GM13977 (cell line): Measurements from ENCODE around the gene MTMR3.

Source experiments
- DNase-seq: peaks from one replicate; pipeline ENCODE4 v3.0.0; 2012; ENCODE audit warnings: low spot score
- in situ Hi-C: fragments of 300-500 bp; cut with MboI; formaldehyde crosslinking; loops from one replicate; pipeline ENCODE4 v1.12.0; 2022; ENCODE audit warnings: low sequenced_read_pairs, low pct_unique_long_range_greater_than_20kb, mixed read lengths, inconsistent platforms; ENCODE audit not compliant: unreplicated experiment
- TF ChIP-seq, protein P1 (sequence below): IDR thresholded peaks from 2 replicates; pipeline ENCODE4 v1.5.1; 2012; ENCODE audit warnings: mild to moderate bottlenecking, control low read depth; ENCODE audit not compliant: insufficient read depth; ENCODE audit errors: extremely low read depth, missing control alignments

MTMR3 gene

DNA sequence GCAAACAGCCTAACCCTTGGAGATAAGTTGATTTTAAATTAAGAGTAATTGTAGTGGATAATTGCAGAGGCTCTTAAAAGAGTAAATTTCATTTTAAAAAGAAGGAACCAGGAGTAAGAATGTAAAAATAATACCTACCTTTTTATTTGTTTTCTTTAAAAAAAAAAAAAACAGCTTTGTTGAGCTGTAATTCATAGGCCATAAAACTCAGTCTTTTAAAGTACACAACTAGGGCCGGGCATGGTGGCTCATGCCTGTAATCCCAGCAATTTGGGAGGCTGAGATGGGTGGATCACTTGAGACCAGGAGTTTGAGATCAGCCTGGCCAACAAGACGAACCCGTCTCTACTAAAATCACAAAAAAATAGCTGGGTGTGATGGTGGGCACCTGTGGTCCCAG lies 42.4 kb downstream of the MTMR3 start:
- TF ChIP-seq, protein P1, sequence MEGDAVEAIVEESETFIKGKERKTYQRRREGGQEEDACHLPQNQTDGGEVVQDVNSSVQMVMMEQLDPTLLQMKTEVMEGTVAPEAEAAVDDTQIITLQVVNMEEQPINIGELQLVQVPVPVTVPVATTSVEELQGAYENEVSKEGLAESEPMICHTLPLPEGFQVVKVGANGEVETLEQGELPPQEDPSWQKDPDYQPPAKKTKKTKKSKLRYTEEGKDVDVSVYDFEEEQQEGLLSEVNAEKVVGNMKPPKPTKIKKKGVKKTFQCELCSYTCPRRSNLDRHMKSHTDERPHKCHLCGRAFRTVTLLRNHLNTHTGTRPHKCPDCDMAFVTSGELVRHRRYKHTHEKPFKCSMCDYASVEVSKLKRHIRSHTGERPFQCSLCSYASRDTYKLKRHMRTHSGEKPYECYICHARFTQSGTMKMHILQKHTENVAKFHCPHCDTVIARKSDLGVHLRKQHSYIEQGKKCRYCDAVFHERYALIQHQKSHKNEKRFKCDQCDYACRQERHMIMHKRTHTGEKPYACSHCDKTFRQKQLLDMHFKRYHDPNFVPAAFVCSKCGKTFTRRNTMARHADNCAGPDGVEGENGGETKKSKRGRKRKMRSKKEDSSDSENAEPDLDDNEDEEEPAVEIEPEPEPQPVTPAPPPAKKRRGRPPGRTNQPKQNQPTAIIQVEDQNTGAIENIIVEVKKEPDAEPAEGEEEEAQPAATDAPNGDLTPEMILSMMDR: no peak
- in situ Hi-C loops: no loop called here
- no peak for DNase-seq

DNA sequence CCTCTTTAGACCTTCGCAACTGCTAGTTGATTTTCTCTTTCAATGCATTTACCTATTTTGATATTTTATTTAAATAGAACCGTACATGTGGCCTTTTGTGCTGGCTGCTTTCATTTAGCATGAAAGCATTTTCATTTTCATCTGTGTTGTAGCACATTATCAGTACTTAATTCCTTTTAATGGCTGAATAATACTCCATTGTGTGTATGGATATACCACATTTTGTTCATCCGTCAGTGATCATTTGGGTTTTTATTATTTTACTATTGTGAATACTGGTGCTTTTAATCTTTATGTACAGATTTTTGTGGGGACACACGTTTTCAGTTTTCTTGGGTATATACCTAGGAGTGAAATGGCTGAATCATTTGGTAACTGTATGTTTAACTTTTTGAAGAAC lies 43.1 kb downstream of the MTMR3 start:
- no peak for DNase-seq
- TF ChIP-seq, protein P1: no peak
- in situ Hi-C loops: no loop called here

DNA sequence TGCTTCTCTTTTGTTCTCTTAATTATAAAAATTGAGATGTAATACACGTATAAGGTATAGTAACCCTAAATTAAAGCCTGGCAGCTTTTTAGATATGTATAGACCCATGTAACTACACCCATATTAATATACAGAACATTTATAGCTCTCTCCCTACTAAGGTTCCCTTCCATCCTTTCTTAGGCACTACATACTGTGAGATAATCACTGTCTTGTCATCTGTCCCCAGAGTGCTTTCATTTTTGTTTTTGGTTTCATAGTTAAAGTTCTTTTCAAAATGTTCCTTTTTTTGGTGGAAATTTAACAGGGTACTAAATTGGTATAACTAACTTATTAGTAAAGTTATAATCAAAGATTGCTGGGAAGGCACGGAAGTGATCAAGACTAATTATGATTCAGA lies 49.2 kb downstream of the MTMR3 start:
- TF ChIP-seq, protein P1: no peak
- in situ Hi-C loops: no loop called here
- DNase-seq: no peak

DNA sequence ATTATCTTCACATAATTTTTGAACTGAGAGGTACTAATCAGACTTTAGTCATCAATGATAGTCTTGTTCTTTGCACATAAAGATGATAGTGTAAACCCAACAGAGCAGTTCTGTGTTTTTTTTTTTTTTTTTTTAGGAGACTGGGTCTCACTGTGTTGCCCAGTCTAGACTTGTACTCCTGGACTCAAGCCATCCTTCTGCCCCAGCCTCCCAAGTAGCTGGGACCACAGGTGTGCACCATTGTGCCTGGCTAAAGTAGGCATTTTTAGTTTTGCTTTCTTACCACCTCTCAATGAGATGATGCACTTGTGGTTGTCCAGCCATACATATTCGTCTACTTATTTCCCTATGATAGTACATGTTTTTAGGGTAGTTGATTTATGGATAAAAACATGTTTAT lies 50.6 kb downstream of the MTMR3 start:
- TF ChIP-seq, protein P1: no peak
- DNase-seq: no peak
- in situ Hi-C loops: no loop called here

DNA sequence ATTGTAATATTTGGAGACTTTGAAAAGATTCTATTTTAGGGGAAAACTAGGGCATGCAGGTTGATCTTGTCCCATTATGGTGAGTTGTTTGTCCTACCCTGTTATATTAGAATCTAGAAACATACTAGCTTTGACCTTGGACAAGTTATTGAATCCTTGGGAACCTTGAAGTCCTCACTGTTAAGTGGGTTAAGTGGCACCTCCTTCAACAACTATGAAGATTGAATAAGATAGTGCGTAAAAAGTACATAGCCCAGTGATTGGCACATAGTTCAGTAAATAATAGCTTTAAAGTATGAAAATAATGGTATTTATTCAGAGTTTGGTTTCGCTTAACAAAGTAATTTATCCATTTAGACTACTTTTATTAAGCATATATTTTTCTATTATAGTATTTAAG lies 51.6 kb downstream of the MTMR3 start:
- no peak for DNase-seq
- in situ Hi-C loops: no loop called here
- TF ChIP-seq, protein P1: no peak

DNA sequence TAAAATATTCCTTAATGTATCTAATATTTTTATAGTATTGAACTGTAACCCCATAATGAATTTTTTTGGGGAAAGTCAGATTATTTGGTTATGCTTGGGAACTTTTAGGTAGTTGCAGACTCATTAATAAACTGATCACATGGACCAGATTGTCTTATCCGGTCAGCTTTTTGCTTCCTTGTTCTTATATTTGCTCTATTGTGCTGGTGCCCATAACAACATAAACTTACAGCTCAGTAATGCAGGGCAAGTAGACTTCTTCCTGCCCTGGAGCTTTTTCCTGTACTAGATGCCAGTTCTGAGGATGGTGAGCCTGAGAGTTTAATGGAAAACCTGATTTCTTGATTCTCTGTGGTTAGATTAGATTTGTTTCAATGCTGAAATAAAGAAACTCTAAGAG lies 53.2 kb downstream of the MTMR3 start:
- DNase-seq: no peak
- TF ChIP-seq, protein P1: no peak
- in situ Hi-C loops: no loop called here
